WTC11 (cell line): ENCODE results near the gene CELF2. TPM values are rescaled to one million over a fixed set of nuclear protein-coding genes. Genes with fewer than 3 reads are reported as not detected.

Experiments used
- ATAC-seq: fragments of 200-7000 bp; cut with Tn5 transposase; 2 replicates; pipeline ENCODE4 v1.10.0; 2021; ENCODE audit warnings: mild to moderate bottlenecking, moderate library complexity
- CTCF ChIA-PET: fragments of 300-600 bp; sonication (Branson Sonifier 250); formaldehyde crosslinking; loops from one replicate; lab custom pipeline; 2021; ENCODE audit warnings: antibody characterized with exemption; lab: Charles Lee
- POLR2A ChIA-PET: fragments of 350-600 bp; sonication (Branson Sonifier 250); formaldehyde crosslinking; loops from one replicate; lab custom pipeline; 2021; ENCODE audit warnings: antibody characterized with exemption; lab: Charles Lee
- DNase-seq: peaks from one replicate; pipeline ENCODE4 v3.0.0; 2021; ENCODE audit warnings: low spot score
- H3K27ac Mint-ChIP-seq: 2 replicates; pipeline ENCODE4 v1.8.0; 2021; ENCODE audit warnings: mixed read lengths
- H3K27me3 Mint-ChIP-seq: 2 replicates; pipeline ENCODE4 v1.8.0; 2021; ENCODE audit warnings: low read depth, mild to moderate bottlenecking, moderate library complexity, mixed read lengths
- H3K36me3 Mint-ChIP-seq: 2 replicates; pipeline ENCODE4 v1.8.0; 2021; ENCODE audit warnings: mixed read lengths
- H3K4me1 Mint-ChIP-seq: 2 replicates; pipeline ENCODE4 v1.8.0; 2022; ENCODE audit warnings: mixed read lengths
- H3K4me3 Mint-ChIP-seq: 2 replicates; pipeline ENCODE4 v1.8.0; 2021; ENCODE audit warnings: mild to moderate bottlenecking, moderate library complexity, mixed read lengths
- H3K9me3 Mint-ChIP-seq: 2 replicates; pipeline ENCODE4 v1.8.0; 2021; ENCODE audit warnings: mixed read lengths
- ATF6 ChIP-seq: sonication (generic); formaldehyde crosslinking; IDR thresholded peaks from 2 replicates; pipeline ENCODE4 v1.8.1; 2023; ENCODE audit warnings: mild to moderate bottlenecking, missing genetic modification reagents
- FOXP1 ChIP-seq: sonication (generic); formaldehyde crosslinking; IDR thresholded peaks from 2 replicates; pipeline ENCODE4 v1.8.0; 2022; ENCODE audit warnings: missing genetic modification reagents, mild to moderate bottlenecking, moderate library complexity, borderline replicate concordance
- FOXP4 ChIP-seq: sonication (generic); formaldehyde crosslinking; IDR thresholded peaks from 2 replicates; pipeline ENCODE4 v1.8.0; 2022; ENCODE audit warnings: mild to moderate bottlenecking, missing genetic modification reagents
- GABPB1 ChIP-seq: sonication (generic); formaldehyde crosslinking; IDR thresholded peaks from 2 replicates; pipeline ENCODE4 v1.8.1; 2023; ENCODE audit warnings: mild to moderate bottlenecking, missing genetic modification reagents
- NR3C1 ChIP-seq: sonication (generic); formaldehyde crosslinking; conservative IDR thresholded peaks from 2 replicates; pipeline ENCODE4 v1.8.1; 2023; ENCODE audit warnings: low read depth, mild to moderate bottlenecking, missing genetic modification reagents
- TCF7 ChIP-seq: sonication (generic); formaldehyde crosslinking; IDR thresholded peaks from 2 replicates; pipeline ENCODE4 v1.8.0; 2022; ENCODE audit warnings: mild to moderate bottlenecking, low read depth, missing genetic modification reagents, moderate library complexity
- USF1 ChIP-seq: sonication (generic); formaldehyde crosslinking; IDR thresholded peaks from 2 replicates; pipeline ENCODE4 v1.8.0; 2022; ENCODE audit warnings: mild to moderate bottlenecking, missing genetic modification reagents
- ZBTB43 ChIP-seq: sonication (generic); formaldehyde crosslinking; IDR thresholded peaks from 2 replicates; pipeline ENCODE4 v1.8.1; 2023; ENCODE audit warnings: mild to moderate bottlenecking, missing genetic modification reagents
- ZNF263 ChIP-seq: sonication (generic); formaldehyde crosslinking; IDR thresholded peaks from 2 replicates; pipeline ENCODE4 v1.8.1; 2022; ENCODE audit warnings: low read depth, mild to moderate bottlenecking, moderate library complexity, missing genetic modification reagents
- total RNA-seq: library from RNA; stranded (reverse); gene quantifications from 3 replicates; pipeline ENCODE4 v1.2.3, GENCODE V29; 2021
- TF ChIP-seq, protein P1 (sequence below): sonication (generic); formaldehyde crosslinking; IDR thresholded peaks from 2 replicates; pipeline ENCODE4 v1.8.0; 2023; ENCODE audit warnings: mild to moderate bottlenecking, missing genetic modification reagents
- TF ChIP-seq, protein P2 (sequence below): sonication (generic); formaldehyde crosslinking; IDR thresholded peaks from 2 replicates; pipeline ENCODE4 v1.8.1; 2022; ENCODE audit warnings: low read depth, mild to moderate bottlenecking, moderate library complexity, missing genetic modification reagents, borderline replicate concordance
- TF ChIP-seq, protein P3 (sequence below): fragments of 250-450 bp; sonication (Bioruptor Pico); IDR thresholded peaks from 2 replicates; pipeline ENCODE4 v1.9.0; 2021; ENCODE audit warnings: mild to moderate bottlenecking

The CELF2 gene
- total RNA-seq, 1 experiment from 2014 or later = 24.6 TPM

- H3K36me3 Mint-ChIP-seq = no peaks in the 10 kb centered on the region
- H3K4me1 Mint-ChIP-seq = peaks cover 38% of the 10 kb centered on the region
- ChIA-PET POLR2A (no interaction called here), CTCF (no interaction called here)
- ATAC-seq = no peak
- no peaks in the 10 kb centered on the region for H3K9me3 Mint-ChIP-seq
- no peaks in the 10 kb centered on the region for H3K27me3 Mint-ChIP-seq
- TF ChIP-seq NR3C1 = no peak
- H3K4me3 Mint-ChIP-seq = no peak overlapping the region
- no peak overlapping the region for H3K27ac Mint-ChIP-seq
- DNase-seq = no peak
Measured at GRCh38 chr10:11080564-11080984, 62.9 kb downstream of the CELF2 start.

DNA sequence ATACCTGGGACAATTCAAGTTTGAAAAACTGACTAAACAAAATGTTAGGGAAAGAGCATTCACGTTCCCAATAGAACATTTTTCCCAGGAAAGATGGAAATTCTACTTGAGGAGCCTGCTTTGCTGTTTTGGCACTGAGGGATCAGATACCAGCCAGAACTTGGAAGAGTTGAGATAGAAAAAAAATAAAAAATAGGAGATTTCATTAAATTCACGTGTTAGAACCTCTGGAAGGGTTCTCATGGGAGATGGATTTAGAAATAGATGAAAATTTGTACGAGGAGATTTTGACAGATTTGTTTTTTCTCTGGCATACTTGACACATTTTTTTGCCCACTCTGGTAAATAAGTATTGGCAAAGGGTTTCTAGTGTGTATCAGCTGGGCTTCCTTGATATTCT lies 63.7 kb downstream of the CELF2 start:
- ATAC-seq = no peak
- CTCF ChIA-PET = no interaction called here
- Mint-ChIP-seq H3K4me1 (peaks cover 30% of the 10 kb centered on the region), H3K27ac (no peak overlapping the region), H3K36me3 (no peaks in the 10 kb centered on the region), H3K27me3 (no peaks in the 10 kb centered on the region), H3K4me3 (no peak overlapping the region), H3K9me3 (no peaks in the 10 kb centered on the region)
- TF ChIP-seq, protein P1, sequence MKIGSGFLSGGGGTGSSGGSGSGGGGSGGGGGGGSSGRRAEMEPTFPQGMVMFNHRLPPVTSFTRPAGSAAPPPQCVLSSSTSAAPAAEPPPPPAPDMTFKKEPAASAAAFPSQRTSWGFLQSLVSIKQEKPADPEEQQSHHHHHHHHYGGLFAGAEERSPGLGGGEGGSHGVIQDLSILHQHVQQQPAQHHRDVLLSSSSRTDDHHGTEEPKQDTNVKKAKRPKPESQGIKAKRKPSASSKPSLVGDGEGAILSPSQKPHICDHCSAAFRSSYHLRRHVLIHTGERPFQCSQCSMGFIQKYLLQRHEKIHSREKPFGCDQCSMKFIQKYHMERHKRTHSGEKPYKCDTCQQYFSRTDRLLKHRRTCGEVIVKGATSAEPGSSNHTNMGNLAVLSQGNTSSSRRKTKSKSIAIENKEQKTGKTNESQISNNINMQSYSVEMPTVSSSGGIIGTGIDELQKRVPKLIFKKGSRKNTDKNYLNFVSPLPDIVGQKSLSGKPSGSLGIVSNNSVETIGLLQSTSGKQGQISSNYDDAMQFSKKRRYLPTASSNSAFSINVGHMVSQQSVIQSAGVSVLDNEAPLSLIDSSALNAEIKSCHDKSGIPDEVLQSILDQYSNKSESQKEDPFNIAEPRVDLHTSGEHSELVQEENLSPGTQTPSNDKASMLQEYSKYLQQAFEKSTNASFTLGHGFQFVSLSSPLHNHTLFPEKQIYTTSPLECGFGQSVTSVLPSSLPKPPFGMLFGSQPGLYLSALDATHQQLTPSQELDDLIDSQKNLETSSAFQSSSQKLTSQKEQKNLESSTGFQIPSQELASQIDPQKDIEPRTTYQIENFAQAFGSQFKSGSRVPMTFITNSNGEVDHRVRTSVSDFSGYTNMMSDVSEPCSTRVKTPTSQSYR (CRISPR knock-in tag) = no peak
- TF ChIP-seq, protein P2, sequence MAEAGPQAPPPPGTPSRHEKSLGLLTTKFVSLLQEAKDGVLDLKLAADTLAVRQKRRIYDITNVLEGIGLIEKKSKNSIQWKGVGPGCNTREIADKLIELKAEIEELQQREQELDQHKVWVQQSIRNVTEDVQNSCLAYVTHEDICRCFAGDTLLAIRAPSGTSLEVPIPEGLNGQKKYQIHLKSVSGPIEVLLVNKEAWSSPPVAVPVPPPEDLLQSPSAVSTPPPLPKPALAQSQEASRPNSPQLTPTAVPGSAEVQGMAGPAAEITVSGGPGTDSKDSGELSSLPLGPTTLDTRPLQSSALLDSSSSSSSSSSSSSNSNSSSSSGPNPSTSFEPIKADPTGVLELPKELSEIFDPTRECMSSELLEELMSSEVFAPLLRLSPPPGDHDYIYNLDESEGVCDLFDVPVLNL (CRISPR knock-in tag) = no peak
- TF ChIP-seq ZBTB43 (no peak), ZNF263 (no peak), NR3C1 (no peak), TCF7 (CRISPR knock-in tag) (no peak), GABPB1 (CRISPR knock-in tag) (no peak), FOXP4 (CRISPR knock-in tag) (no peak), FOXP1 (CRISPR knock-in tag) (no peak), ATF6 (no peak), USF1 (CRISPR knock-in tag) (no peak)
- TF ChIP-seq, protein P3, sequence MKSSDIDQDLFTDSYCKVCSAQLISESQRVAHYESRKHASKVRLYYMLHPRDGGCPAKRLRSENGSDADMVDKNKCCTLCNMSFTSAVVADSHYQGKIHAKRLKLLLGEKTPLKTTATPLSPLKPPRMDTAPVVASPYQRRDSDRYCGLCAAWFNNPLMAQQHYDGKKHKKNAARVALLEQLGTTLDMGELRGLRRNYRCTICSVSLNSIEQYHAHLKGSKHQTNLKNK (CRISPR knock-in tag) = no peak
- TF ChIP-seq, all 79 proteins: peak for 0
- DNase-seq = no peak
- POLR2A ChIA-PET = no interaction called here
